Astrocyte (in vitro differentiated cells and primary cell): ENCODE measurements around the gene PHC2.

Experiments used
- CTCF ChIP-seq: IDR thresholded peaks from 2 replicates; pipeline ENCODE4 v1.5.1; 2011; ENCODE audit warnings: low read depth, mild to moderate bottlenecking, inconsistent platforms, low read length, moderate library complexity; ENCODE audit not compliant: insufficient read depth
- EZH2 ChIP-seq: IDR thresholded peaks from 2 replicates; pipeline ENCODE4 v1.6.1; 2012; ENCODE audit warnings: mild to moderate bottlenecking, low read length, inconsistent platforms; ENCODE audit not compliant: insufficient read depth

DNA sequence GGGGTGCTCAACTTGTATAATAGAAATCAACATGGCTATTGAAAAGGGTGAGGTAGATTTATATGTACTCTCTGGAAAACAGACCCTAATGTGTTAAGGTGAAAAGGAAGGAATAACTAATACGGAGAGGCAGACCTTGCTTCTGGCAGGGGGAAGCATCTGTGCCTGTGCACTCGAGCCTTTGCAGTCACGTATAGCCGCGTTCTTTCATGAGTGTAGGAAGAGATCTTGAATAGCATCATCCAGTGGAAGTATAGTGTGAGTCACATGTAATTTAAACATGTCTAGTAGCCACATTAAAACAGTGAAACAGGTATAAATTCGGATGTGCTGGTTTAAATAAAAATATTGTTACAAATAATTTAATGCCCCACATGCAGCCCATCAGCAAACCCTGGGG lies 112.9 kb downstream of the PHC2 start:
- no peak for TF ChIP-seq CTCF
- TF ChIP-seq EZH2 = no peak
